ENCODE data around the gene C1QTNF5.
A peak's percentile ranks its signal among the peaks of the same experiment; 100 is the strongest.

The C1QTNF5 gene

DNA sequence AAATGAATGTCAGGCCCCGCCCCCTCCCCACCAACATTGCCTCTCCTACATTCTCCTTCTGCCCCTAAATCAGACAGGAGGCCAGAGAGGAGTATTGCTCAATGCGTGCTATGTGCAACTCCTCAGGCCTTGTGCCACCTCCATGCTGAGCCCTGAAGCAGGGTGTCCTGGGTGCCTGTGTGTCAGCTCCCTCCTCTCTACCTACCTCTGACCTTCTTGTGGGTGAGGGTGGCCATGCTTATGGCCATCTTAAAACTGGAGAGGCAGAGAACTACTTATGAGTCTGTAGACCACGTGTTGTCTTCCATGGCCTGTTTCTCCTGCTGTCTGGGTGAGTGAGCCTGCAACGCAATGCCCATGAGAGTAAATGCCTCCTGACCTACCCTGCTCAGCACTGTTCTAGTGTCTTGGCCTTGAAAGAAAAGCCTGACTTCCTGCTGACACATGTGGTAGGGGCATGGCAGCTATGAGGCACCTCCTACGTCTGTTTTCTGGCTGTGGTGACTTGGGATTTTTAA, 34.3 kb downstream of the C1QTNF5 start:
- H3K4me1 ChIP-seq (ENCODE audit: control insufficient read depth, insufficient read depth, low read length) = peaks cover 32% of the 10 kb centered on the region
- no peak overlapping the region for H3K4me3 ChIP-seq (ENCODE audit: low read length)
- no peaks in the 10 kb centered on the region for H3K27me3 ChIP-seq (replicated peaks; ENCODE audit: control insufficient read depth, insufficient read depth, low read length)
- H3K9me3 ChIP-seq (ENCODE audit: control insufficient read depth, low read length) = no peaks in the 10 kb centered on the region
- peak overlapping the region; percentile 86 for H3K9ac ChIP-seq (ENCODE audit: low read length)
- DNase-seq (ENCODE audit: low read depth) = peak; percentile 66
- H3K36me3 ChIP-seq (ENCODE audit: control insufficient read depth, insufficient read depth, low read length, severe bottlenecking) = peaks cover 58% of the 10 kb centered on the region

GRCh38 chr11:119305556-119306372, 34.9 kb downstream of the C1QTNF5 start:
- H3K9ac ChIP-seq (ENCODE audit: low read length) = peak overlapping the region; percentile 86
- DNase-seq (ENCODE audit: low read depth) = peak; percentile 26
- no peaks in the 10 kb centered on the region for H3K9me3 ChIP-seq (ENCODE audit: control insufficient read depth, low read length)
- H3K36me3 ChIP-seq (ENCODE audit: control insufficient read depth, insufficient read depth, low read length, severe bottlenecking) = peaks cover 58% of the 10 kb centered on the region
- no peaks in the 10 kb centered on the region for H3K27me3 ChIP-seq (replicated peaks; ENCODE audit: control insufficient read depth, insufficient read depth, low read length)
- peak overlapping the region; percentile 1 for H3K4me3 ChIP-seq (ENCODE audit: low read length)
- H3K4me1 ChIP-seq (ENCODE audit: control insufficient read depth, insufficient read depth, low read length) = peaks cover 32% of the 10 kb centered on the region

DNA sequence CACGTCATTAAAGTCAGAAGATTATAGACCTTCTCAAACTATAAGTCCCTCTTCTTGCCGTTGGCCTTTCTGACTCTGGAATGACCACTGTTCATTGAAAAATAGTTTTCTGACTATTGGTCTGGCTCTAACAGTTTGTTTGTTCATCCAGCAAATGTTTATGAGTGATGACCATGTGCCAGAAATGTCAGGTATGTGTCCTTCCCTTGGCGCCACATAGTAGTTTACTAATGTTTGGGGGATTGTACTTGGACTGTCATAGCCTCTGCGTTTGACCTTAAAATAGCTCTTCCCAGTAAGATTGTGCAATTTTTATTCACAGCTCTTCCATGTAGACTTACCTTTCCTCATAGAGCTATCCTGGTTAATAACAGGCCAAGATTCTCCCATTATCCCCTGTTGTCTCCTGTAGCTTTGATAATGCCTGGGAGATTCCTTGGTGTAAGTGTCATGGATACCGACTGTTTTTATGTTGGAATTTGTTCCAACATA, 37.4 kb downstream of the C1QTNF5 start:
- Histone ChIP-seq H3K9ac (ENCODE audit: low read length) (no peak overlapping the region), H3K4me1 (ENCODE audit: control insufficient read depth, insufficient read depth, low read length) (peaks cover 47% of the 10 kb centered on the region), H3K4me3 (ENCODE audit: low read length) (no peak overlapping the region), H3K27me3 (replicated peaks; ENCODE audit: control insufficient read depth, insufficient read depth, low read length) (no peaks in the 10 kb centered on the region), H3K9me3 (ENCODE audit: control insufficient read depth, low read length) (no peaks in the 10 kb centered on the region), H3K36me3 (ENCODE audit: control insufficient read depth, insufficient read depth, low read length, severe bottlenecking) (peaks cover 61% of the 10 kb centered on the region)
- DNase-seq (ENCODE audit: low read depth) = no peak

DNA sequence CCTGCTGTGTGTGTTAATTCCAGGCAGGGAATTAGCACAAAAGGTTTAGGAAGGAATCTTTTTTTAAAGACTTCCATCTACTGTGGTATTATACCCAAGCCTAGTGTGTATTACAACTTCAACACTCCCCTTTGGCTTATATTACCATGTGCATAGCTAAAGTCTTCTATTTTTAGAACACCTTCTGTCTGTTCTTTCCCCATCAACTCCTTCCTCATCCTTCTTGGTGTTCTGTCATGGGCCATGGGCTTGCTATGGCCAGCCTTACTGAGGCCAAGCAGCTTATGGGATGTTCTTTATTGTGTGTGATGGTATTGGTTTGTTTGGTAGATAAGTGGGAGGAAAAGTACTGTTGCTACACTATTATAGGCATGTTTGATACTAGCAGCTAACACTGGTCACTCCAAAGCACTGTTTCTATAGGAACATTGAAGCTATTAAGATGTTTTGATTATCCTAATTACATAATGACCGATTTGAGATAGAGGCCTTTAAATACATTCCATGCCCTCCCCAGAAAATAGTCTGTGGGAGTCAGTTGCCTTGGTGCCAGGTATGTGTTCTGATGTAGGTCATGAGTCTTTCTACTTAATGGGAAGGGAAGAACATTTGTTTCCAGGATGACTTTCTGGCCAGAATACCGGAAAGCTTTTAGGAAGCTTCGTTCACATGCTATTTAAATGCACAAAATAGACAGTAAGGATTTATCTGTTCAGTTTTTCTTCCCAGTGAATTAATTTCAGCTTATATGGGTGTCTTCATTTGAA, 40.3 kb downstream of the C1QTNF5 start:
- no peaks in the 10 kb centered on the region for H3K9me3 ChIP-seq (ENCODE audit: control insufficient read depth, low read length)
- H3K9ac ChIP-seq (ENCODE audit: low read length) = no peak overlapping the region
- DNase-seq (ENCODE audit: low read depth) = no peak
- H3K27me3 ChIP-seq (replicated peaks; ENCODE audit: control insufficient read depth, insufficient read depth, low read length) = no peaks in the 10 kb centered on the region
- H3K4me3 ChIP-seq (ENCODE audit: low read length) = no peak overlapping the region
- peaks cover 35% of the 10 kb centered on the region for H3K4me1 ChIP-seq (ENCODE audit: control insufficient read depth, insufficient read depth, low read length)
- peaks cover 76% of the 10 kb centered on the region for H3K36me3 ChIP-seq (ENCODE audit: control insufficient read depth, insufficient read depth, low read length, severe bottlenecking)

DNA sequence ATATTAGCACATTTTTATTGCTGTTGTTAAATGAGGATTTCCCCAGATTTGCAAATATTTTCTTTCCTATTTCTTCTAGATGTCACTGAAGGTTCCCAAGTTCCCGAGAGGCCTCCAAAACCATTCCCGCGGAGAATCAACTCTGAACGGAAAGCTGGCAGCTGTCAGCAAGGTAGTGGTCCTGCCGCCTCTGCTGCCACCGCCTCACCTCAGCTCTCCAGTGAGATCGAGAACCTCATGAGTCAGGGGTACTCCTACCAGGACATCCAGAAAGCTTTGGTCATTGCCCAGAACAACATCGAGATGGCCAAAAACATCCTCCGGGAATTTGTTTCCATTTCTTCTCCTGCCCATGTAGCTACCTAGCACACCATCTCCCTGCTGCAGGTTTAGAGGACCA, 41.3 kb downstream of the C1QTNF5 start:
- H3K36me3 ChIP-seq (ENCODE audit: control insufficient read depth, insufficient read depth, low read length, severe bottlenecking) = peaks cover 76% of the 10 kb centered on the region
- H3K9me3 ChIP-seq (ENCODE audit: control insufficient read depth, low read length) = no peaks in the 10 kb centered on the region
- no peak overlapping the region for H3K4me3 ChIP-seq (ENCODE audit: low read length)
- peaks cover 40% of the 10 kb centered on the region for H3K4me1 ChIP-seq (ENCODE audit: control insufficient read depth, insufficient read depth, low read length)
- no peaks in the 10 kb centered on the region for H3K27me3 ChIP-seq (replicated peaks; ENCODE audit: control insufficient read depth, insufficient read depth, low read length)
- H3K9ac ChIP-seq (ENCODE audit: low read length) = no peak overlapping the region
- no peak for DNase-seq (ENCODE audit: low read depth)

DNA sequence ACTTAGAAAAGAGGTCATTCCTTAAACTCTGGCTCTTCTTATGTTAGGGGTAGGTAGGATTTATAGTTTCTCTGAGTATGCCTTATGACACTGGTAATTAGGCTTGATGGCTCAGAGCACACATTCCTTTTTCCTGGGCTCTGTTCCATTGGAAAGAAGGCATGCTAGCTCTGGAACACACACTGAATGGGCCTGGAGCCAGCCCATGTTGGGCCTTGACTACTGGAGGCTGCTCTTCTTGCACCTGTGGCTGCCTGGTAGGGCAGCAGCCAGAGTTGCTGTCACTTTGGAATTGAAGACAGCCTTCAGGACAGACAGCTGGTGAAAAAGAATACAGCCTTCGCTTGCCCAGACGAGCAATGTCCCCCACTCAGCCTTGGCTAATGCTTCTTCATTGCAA, 42.0 kb downstream of the C1QTNF5 start:
- DNase-seq (ENCODE audit: low read depth) = no peak
- peak overlapping the region; percentile 2 for H3K9ac ChIP-seq (ENCODE audit: low read length)
- H3K9me3 ChIP-seq (ENCODE audit: control insufficient read depth, low read length) = no peaks in the 10 kb centered on the region
- peaks cover 69% of the 10 kb centered on the region for H3K36me3 ChIP-seq (ENCODE audit: control insufficient read depth, insufficient read depth, low read length, severe bottlenecking)
- peaks cover 42% of the 10 kb centered on the region for H3K4me1 ChIP-seq (ENCODE audit: control insufficient read depth, insufficient read depth, low read length)
- H3K4me3 ChIP-seq (ENCODE audit: low read length) = no peak overlapping the region
- no peaks in the 10 kb centered on the region for H3K27me3 ChIP-seq (replicated peaks; ENCODE audit: control insufficient read depth, insufficient read depth, low read length)

DNA sequence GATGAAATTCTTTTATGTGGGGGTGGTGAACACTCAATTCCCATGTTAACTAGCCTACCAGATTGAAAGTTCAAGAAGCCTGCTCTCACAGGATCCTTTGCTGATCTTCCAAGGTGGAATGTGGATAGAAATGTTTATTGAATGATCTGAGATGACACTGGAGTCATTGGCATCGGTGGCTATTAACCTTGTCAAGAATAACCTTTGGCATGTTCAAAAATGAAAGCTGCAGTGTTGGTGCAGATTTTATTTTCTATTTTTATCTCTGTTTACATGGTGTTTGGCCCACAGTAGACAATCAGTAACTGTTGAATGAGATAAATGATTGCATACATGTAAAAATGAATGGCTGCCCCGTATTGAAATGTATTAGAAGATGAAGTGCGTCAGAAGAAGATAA, 42.7 kb downstream of the C1QTNF5 start:
- DNase-seq (ENCODE audit: low read depth) = no peak
- Histone ChIP-seq H3K4me1 (ENCODE audit: control insufficient read depth, insufficient read depth, low read length) (peaks cover 42% of the 10 kb centered on the region), H3K36me3 (ENCODE audit: control insufficient read depth, insufficient read depth, low read length, severe bottlenecking) (peaks cover 61% of the 10 kb centered on the region), H3K4me3 (ENCODE audit: low read length) (no peak overlapping the region), H3K27me3 (replicated peaks; ENCODE audit: control insufficient read depth, insufficient read depth, low read length) (no peaks in the 10 kb centered on the region), H3K9me3 (ENCODE audit: control insufficient read depth, low read length) (no peaks in the 10 kb centered on the region), H3K9ac (ENCODE audit: low read length) (peak overlapping the region; percentile 2)

DNA sequence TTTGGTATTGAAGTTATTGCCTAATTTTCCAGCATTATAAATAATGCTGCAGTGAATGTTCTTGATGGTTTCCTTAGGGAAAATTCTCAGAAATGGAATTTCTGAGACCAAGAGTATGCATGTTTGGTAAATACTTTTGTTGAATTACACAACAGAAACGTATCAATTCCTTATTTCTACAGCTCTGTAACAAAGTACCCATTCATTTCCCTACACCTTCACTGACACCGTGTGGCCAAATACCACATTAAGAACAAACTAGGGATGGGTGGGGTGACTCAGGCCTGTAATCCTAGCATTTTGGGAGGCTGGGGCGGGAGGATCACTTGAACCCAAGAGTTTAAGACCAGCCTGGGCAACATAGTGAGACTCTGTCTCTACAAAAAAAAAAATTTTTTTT, 45.5 kb downstream of the C1QTNF5 start:
- Histone ChIP-seq H3K9me3 (ENCODE audit: control insufficient read depth, low read length) (peaks cover 10% of the 10 kb centered on the region), H3K9ac (ENCODE audit: low read length) (peak overlapping the region; percentile 55), H3K27me3 (replicated peaks; ENCODE audit: control insufficient read depth, insufficient read depth, low read length) (no peaks in the 10 kb centered on the region), H3K4me1 (ENCODE audit: control insufficient read depth, insufficient read depth, low read length) (peaks cover 42% of the 10 kb centered on the region), H3K36me3 (ENCODE audit: control insufficient read depth, insufficient read depth, low read length, severe bottlenecking) (peaks cover 42% of the 10 kb centered on the region), H3K4me3 (ENCODE audit: low read length) (no peak overlapping the region)
- DNase-seq (ENCODE audit: low read depth) = peak; percentile 20

DNA sequence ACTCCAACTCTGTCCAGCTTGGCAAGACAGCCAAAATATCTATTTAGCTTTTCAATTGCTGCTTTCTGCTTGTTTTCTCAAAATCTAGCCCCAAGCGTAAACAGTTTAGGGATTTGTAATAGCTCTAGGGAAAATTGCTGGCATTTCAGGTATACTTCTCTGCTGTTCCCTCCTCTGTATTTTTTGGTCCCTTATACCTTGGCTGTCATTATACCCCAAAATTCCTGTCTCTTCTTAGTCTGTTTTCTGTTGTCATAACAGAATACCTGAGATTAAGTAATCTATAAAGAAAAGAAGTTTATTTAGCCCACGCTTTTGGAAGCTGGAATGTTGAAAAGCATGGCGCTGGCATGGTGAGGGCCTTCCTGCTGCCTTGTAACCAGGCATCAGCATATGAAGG, 47.2 kb downstream of the C1QTNF5 start:
- peaks cover 29% of the 10 kb centered on the region for H3K4me1 ChIP-seq (ENCODE audit: control insufficient read depth, insufficient read depth, low read length)
- peaks cover 10% of the 10 kb centered on the region for H3K9me3 ChIP-seq (ENCODE audit: control insufficient read depth, low read length)
- no peak overlapping the region for H3K4me3 ChIP-seq (ENCODE audit: low read length)
- H3K27me3 ChIP-seq (replicated peaks; ENCODE audit: control insufficient read depth, insufficient read depth, low read length) = no peaks in the 10 kb centered on the region
- H3K9ac ChIP-seq (ENCODE audit: low read length) = no peak overlapping the region
- peaks cover 37% of the 10 kb centered on the region for H3K36me3 ChIP-seq (ENCODE audit: control insufficient read depth, insufficient read depth, low read length, severe bottlenecking)
- DNase-seq (ENCODE audit: low read depth) = no peak

DNA sequence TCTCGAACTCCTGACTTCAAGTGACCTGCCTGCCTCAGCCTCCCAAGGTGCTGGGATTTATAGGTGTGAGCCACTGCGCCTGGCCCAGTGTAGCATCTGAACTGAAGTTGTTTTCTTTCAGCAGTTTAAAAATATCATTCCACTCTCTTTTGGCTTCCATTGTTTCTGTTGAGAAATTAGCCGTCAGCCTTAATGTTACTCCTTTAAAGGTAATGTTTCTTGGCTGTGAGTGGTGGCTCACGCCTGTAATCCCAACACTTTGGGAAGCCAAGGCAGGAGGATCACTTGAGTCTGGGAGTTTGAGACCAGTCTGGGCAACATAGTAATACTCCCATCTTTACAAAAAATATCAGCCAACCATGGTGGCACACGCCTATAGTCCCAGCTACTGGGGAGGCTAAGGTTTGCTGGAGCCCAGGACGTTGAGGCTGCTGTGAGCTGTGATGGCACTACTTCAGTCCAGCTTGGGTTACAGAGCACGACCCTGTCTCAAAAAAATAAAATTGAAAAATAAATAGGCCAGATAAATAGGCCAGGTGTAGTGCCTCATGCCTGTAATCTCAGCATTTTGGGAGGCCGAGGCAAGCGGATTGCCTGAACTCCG, 49.7 kb downstream of the C1QTNF5 start:
- Histone ChIP-seq H3K36me3 (ENCODE audit: control insufficient read depth, insufficient read depth, low read length, severe bottlenecking) (peaks cover 44% of the 10 kb centered on the region), H3K9me3 (ENCODE audit: control insufficient read depth, low read length) (peaks cover 10% of the 10 kb centered on the region)

More for the DNA sequence above, 49.7 kb downstream of the C1QTNF5 start:
- no peak for DNase-seq (ENCODE audit: low read depth)
- H3K4me3 ChIP-seq (ENCODE audit: low read length) = no peak overlapping the region
- H3K27me3 ChIP-seq (replicated peaks; ENCODE audit: control insufficient read depth, insufficient read depth, low read length) = no peaks in the 10 kb centered on the region
- H3K4me1 ChIP-seq (ENCODE audit: control insufficient read depth, insufficient read depth, low read length) = peaks cover 16% of the 10 kb centered on the region
- no peak overlapping the region for H3K9ac ChIP-seq (ENCODE audit: low read length)
